Vagina (tissue), 2 donors: Measurements from ENCODE around the gene DDX23.

ENCODE experiments used
- CTCF ChIP-seq, 3 experiments: fragments of 450-650 bp in 2 of 3; fragments of 200-600 bp in 1 of 3; sonication (generic) in 1 of 3; IDR thresholded peaks; one replicate each; pipeline ENCODE4 v1.5.1; 2017 to 2019; ENCODE audit warnings: antibody characterized with exemption in 3 of 3, mild to moderate bottlenecking in 2 of 3, moderate library complexity in 2 of 3
- POLR2A ChIP-seq, 2 donors: fragments of 450-650 bp; IDR thresholded peaks; one replicate each; pipeline ENCODE4 v1.6.1; 2017; ENCODE audit warnings: antibody characterized with exemption in 2 of 2, mild to moderate bottlenecking in 2 of 2, moderate library complexity in 2 of 2

- TF ChIP-seq POLR2A (IDR thresholded peaks at IDR 0.05) (no peak), CTCF (IDR thresholded peaks at IDR 0.05) (peak; percentile 97 to 99 (median 97))
These were observed 56.2 kb downstream of the DDX23 start for GRCh38 chr12:48795550-48796455.
